ENCODE data around the gene RRP12. TPM values are rescaled to one million over a fixed set of nuclear protein-coding genes. Genes with fewer than 3 reads are reported as not detected.

The RRP12 gene
- total RNA-seq, 2 donors from 2014 or later = 17.7 to 29.3 TPM

DNA sequence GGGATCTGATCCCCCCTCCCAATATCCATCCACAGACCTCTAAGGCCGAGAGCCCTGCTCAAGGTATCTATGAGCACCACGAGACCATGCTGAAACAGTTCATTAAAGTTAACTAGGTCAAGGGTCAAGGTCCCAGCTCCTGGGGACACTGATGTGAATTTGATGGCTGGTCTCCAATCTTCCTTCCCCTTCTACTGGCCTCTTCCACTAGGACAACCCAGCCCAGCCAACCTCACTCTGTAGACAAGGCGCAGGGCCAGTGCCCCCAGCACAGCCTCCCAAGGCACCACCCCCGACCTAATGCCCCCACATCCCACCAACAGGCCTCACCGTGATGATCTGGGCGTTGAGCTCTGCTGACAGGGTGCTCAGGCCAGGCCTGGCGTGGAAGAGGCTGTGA is 15.6 kb downstream of the RRP12 start:
- Histone ChIP-seq H3K27me3 (replicated peaks; ENCODE audit: insufficient read depth) (no peaks in the 10 kb centered on the region), H3K9me3 (no peaks in the 10 kb centered on the region), H3K36me3 (peaks cover 26% of the 10 kb centered on the region), H3K4me1 (ENCODE audit: control insufficient read depth in 1 of 2, low read depth in 2 of 2) (no peaks in the 10 kb centered on the region), H3K27ac (no peak overlapping the region), H3K4me3 (no peak overlapping the region)
- TF ChIP-seq, protein P1, sequence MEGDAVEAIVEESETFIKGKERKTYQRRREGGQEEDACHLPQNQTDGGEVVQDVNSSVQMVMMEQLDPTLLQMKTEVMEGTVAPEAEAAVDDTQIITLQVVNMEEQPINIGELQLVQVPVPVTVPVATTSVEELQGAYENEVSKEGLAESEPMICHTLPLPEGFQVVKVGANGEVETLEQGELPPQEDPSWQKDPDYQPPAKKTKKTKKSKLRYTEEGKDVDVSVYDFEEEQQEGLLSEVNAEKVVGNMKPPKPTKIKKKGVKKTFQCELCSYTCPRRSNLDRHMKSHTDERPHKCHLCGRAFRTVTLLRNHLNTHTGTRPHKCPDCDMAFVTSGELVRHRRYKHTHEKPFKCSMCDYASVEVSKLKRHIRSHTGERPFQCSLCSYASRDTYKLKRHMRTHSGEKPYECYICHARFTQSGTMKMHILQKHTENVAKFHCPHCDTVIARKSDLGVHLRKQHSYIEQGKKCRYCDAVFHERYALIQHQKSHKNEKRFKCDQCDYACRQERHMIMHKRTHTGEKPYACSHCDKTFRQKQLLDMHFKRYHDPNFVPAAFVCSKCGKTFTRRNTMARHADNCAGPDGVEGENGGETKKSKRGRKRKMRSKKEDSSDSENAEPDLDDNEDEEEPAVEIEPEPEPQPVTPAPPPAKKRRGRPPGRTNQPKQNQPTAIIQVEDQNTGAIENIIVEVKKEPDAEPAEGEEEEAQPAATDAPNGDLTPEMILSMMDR (IDR thresholded peaks at IDR 0.05) = no peak
- DNase-seq (ENCODE audit: low spot score) (no peak), ATAC-seq (ENCODE audit: insufficient number of reproducible peaks, low FRiP score, low read depth) (no peak)

DNA sequence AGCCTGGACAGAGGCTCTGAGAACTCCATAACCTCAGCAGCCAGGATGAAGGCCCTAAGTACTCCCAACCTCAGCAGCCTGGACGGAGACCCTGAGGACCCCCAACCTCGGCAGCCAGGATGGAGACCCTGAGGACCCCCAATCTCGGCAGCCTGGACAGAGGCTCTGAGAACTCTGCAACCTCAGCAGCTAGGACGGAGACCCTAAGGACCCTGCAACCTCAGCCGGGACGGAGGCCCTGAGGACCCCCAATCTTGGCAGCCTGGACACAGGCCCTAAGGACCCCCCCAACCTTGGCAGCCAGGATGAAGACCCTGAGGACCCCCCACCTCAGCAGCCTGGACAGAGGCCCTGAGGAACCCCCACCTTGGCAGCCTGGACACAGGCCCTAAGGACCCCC is 16.5 kb downstream of the RRP12 start:
- Histone ChIP-seq H3K27me3 (replicated peaks; ENCODE audit: insufficient read depth) (no peaks in the 10 kb centered on the region), H3K27ac (no peak overlapping the region), H3K9me3 (no peaks in the 10 kb centered on the region), H3K36me3 (peaks cover 17% of the 10 kb centered on the region), H3K4me3 (no peak overlapping the region), H3K4me1 (ENCODE audit: control insufficient read depth in 1 of 2, low read depth in 2 of 2) (no peaks in the 10 kb centered on the region)
- ATAC-seq (ENCODE audit: insufficient number of reproducible peaks, low FRiP score, low read depth) (no peak), DNase-seq (ENCODE audit: low spot score) (no peak)
- TF ChIP-seq, protein P1 (IDR thresholded peaks at IDR 0.05) = no peak

DNA sequence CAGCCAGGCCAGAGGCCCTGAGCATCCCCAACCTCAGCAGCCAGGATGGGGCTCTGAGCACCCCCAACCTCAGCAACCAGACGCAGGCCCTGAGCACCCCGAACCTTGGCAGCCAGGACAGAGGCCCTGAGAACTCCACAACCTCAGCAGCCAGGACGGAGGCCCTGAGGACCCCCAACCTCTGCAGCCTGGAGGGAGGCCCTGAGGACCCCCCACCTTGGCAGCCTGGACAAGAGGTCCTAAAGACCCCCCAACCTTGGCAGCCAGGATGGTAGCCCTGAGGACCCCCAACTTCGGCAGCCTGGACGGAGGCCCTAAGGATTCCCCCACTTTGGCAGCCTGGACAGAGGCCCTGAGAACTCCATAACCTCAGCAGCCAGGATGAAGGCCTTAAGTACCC is 17.0 kb downstream of the RRP12 start:
- DNase-seq (ENCODE audit: low spot score) = no peak
- Histone ChIP-seq H3K9me3 (no peaks in the 10 kb centered on the region), H3K4me3 (no peak overlapping the region), H3K27ac (no peak overlapping the region), H3K27me3 (replicated peaks; ENCODE audit: insufficient read depth) (no peaks in the 10 kb centered on the region), H3K36me3 (peaks cover 20% of the 10 kb centered on the region), H3K4me1 (ENCODE audit: control insufficient read depth in 1 of 2, low read depth in 2 of 2) (no peaks in the 10 kb centered on the region)
- TF ChIP-seq, protein P1 (IDR thresholded peaks at IDR 0.05) = no peak
- no peak for ATAC-seq (ENCODE audit: insufficient number of reproducible peaks, low FRiP score, low read depth)

DNA sequence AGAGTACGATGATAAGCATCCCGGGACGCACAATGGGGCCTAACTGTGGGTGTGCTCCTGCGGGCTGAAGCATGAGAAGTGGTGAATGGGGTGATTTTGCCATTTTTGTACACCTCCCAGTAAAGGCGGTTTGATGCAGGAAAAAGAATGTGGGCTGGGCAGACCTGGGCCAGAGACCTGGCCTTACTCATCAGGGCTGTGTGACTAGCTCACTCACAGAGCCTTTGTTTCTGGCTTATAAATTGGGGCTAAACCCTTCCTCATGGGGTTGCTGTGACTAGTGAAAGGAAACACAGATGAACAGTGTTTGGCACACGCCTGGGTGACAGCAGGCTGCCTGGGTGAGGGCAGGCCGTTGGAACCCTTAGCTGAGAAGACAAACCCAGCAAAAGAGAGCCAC is 18.0 kb downstream of the RRP12 start:
- Histone ChIP-seq H3K4me3 (no peak overlapping the region), H3K27me3 (replicated peaks; ENCODE audit: insufficient read depth) (no peaks in the 10 kb centered on the region), H3K4me1 (ENCODE audit: control insufficient read depth in 1 of 2, low read depth in 2 of 2) (no peaks in the 10 kb centered on the region), H3K27ac (no peak overlapping the region), H3K36me3 (peaks cover 20% of the 10 kb centered on the region), H3K9me3 (no peaks in the 10 kb centered on the region)
- TF ChIP-seq, protein P1 (IDR thresholded peaks at IDR 0.05) = no peak
- ATAC-seq (ENCODE audit: insufficient number of reproducible peaks, low FRiP score, low read depth) = no peak
- no peak for DNase-seq (ENCODE audit: low spot score)

DNA sequence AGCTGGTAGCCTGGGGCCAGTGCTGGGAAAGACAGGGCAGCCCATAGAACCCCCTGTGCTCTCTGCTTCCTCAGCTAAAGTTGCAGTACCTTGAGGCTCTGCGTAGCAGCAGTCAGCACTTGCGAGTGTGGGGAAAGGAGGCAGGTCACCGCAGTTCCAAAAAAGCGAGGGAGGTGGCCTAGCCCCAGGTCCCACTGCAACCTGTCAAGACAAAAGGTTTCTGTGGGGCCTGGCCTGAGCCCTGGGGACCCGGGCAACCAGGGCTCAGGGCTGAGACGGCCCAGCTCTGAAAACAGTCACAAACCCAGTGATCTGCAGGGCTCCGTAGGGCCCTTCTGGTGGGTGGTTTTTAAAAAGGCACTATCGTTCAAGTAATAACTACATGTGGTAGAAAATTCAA is 19.5 kb downstream of the RRP12 start:
- H3K36me3 ChIP-seq = peaks cover 19% of the 10 kb centered on the region

More for the DNA sequence above, 19.5 kb downstream of the RRP12 start:
- TF ChIP-seq, protein P1 (IDR thresholded peaks at IDR 0.05) = no peak
- H3K27ac ChIP-seq = no peak overlapping the region
- H3K4me3 ChIP-seq = no peak overlapping the region
- DNase-seq (ENCODE audit: low spot score) (no peak), ATAC-seq (ENCODE audit: insufficient number of reproducible peaks, low FRiP score, low read depth) (no peak)
- H3K9me3 ChIP-seq = no peaks in the 10 kb centered on the region
- no peaks in the 10 kb centered on the region for H3K4me1 ChIP-seq (ENCODE audit: control insufficient read depth in 1 of 2, low read depth in 2 of 2)
- no peaks in the 10 kb centered on the region for H3K27me3 ChIP-seq (replicated peaks; ENCODE audit: insufficient read depth)
